Measurements from ENCODE around the gene ZP2.
A peak's percentile ranks its signal among the peaks of the same experiment; 100 is the strongest.
"Not testable (repeated sequence)": the region's sequence is repeated elsewhere in the genome, so short reads cannot be mapped to it uniquely, and the experiment has no call there.

The ZP2 gene

GRCh38 chr16:21172650-21173049 is 38.7 kb downstream of the ZP2 start:
- no peak for DNase-seq (ENCODE audit: low read depth in 2 of 2)

GRCh38 chr16:21170116-21170515 is 41.3 kb downstream of the ZP2 start:
- not testable (repeated sequence) for DNase-seq (ENCODE audit: low read depth in 2 of 2)

GRCh38 chr16:21169249-21169981 is 42.0 kb downstream of the ZP2 start:
- DNase-seq (ENCODE audit: low read depth in 2 of 2) = no peak

- DNase-seq (ENCODE audit: low read depth in 2 of 2) = no peak
Measured at GRCh38 chr16:21167929-21168602, 43.3 kb downstream of the ZP2 start.

DNA sequence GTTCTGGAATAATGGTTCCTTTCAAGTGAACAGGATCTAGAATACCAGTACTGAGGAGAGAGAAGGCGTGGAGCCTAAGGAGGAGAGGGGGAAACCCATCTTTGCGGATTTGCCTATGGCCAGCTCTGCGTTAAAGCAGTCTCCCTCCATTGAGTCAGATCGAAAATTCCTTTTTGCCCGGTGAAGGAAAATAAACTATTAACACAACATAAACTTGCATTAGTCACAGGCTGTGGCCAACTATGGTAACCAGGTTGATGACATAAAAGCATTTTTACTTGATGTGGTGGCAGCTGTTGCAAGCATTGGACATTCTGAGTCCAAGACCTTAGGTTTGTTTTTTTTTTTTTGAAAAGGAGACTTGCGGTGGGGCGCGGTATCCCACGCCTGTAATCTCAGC is 44.0 kb downstream of the ZP2 start:
- DNase-seq (ENCODE audit: low read depth in 2 of 2) = no peak

DNA sequence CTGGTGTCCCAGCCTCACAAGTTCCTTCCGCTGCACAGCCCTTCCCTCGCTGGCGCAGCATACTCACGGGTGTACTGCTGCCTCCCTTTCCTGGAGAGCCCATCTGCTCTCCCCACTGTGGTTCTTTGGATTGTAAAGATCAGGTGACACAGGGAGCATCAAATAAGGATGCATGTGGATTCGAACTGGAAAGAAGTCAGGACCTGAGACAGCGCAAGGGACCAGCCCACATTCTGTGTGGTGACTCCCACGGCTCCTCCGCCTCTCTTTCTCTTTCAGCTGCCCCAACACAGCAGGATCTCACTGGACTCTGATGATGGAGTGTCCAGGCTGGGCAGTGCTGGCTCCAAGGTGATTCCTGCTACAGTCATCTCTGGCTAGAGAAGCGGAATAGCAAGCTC is 44.8 kb downstream of the ZP2 start:
- DNase-seq (ENCODE audit: low read depth in 2 of 2) = no peak

- no peak for DNase-seq (ENCODE audit: low read depth in 2 of 2)
Measured at GRCh38 chr16:21164521-21165168, 46.7 kb downstream of the ZP2 start.

DNA sequence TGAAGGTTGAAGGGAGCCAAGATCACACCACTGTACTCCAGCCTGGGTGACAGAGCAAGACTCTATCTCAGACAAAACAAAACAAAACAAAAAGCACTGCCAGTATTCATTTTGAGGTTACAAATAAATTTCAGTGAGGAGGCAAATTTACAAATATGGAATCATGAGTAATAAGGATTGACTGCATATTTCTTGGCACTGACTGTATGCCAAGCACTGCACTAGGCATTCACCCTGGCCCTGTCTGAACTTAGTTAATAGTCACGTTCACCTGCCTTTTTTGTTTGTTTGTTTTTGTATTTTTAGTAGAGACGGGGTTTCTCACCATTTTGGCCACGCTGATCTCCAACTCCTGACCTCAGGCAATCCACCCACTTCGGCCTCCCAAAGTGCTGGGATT is 47.8 kb downstream of the ZP2 start:
- DNase-seq (ENCODE audit: low read depth in 2 of 2) = no peak

- DNase-seq (ENCODE audit: low read depth in 2 of 2) = no peak
Measured at GRCh38 chr16:21162661-21163151, 48.7 kb downstream of the ZP2 start.

GRCh38 chr16:21161211-21161610 is 50.2 kb downstream of the ZP2 start:
- DNase-seq (ENCODE audit: low read depth in 2 of 2) = no peak

GRCh38 chr16:21160276-21160675 is 51.1 kb downstream of the ZP2 start:
- no peak for DNase-seq (ENCODE audit: low read depth in 2 of 2)

DNA sequence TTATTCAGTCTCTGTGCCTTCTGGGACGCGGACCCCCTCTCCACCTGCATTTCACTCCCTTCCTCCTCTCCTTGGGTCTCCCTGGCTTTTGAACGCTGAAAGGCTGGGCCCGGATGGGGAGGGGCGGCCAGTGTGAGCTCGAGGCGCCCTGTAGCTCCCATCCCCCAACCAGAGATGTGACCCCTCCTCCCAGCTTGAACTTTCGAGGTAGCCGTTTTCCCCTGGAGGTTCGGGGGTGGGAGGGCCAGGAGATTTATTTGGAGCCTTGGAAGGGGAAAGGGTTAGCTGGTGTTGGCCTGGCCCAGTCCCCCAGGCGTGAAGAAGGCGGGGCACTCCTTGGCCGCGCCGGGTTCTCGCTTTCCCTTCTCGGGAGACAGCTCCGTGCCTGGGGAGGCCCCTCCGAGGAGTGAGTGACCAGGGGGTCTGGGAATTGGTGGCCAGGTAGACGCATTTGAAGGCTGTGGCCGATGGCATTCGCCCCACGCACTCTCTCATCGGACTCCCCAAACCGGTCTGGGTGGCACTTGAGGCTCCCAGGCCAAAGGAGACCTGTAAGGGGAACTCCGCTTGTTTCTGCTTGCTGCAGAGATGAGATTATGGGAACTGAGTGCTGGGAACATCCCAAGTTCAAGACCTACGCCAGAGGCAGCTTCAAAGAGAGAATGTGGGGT is 52.0 kb downstream of the ZP2 start:
- DNase-seq (ENCODE audit: low read depth in 2 of 2) = no peak

DNA sequence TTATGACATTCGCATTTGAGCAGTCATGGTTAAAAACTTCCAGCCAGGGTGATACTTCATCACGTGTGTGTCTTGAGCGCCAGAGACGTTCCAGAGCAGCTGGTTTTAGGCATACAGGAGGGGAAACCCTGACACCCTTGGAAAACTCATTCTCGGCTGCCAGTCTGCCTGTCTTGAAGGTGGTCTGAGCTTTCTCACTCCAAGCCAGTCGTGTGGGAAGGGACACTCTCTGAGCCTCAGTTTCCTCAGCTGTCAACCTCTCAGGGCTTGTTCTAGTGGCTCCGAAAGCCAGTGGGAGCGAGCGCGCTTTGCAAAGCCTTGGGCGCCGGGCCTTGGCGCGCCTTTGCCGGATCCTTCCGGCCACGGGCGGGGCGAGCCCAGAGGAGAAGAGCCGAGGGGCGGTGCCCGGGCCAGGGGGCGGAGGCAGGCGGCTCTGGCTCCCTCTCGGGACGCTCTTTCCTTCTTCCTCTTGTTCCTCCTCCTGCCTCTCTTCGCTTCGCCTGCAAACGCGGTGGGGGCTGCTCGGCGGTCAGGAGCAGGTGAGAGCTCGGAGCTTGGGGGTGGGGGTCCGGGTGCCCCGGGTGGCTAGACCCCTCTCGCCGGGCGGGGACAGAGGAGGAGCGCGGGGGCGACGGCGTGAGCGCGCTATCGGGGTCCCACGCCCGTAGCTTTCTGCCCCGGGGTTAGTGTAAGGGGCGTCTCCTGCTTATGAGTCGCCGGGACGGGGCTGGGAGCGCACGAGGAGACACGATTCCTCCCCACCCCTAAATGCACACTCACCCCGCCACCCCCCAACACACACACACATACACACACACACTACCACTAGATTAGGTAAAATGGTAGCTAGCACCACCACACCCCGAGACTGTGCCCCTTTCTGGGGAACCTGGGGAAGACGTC is 52.9 kb downstream of the ZP2 start, which contains the start of gene LDAF1:
Gene LDAF1 (plus strand): TSS at position 467 of the 903 bp plus-strand sequence. CDS start 2,509 bp downstream, outside the sequence.
- peak; percentile 47 to 58 for DNase-seq (ENCODE audit: low read depth in 2 of 2)

GRCh38 chr16:21157632-21158031 is 53.7 kb downstream of the ZP2 start:
- DNase-seq (ENCODE audit: low read depth in 2 of 2) = no peak

DNA sequence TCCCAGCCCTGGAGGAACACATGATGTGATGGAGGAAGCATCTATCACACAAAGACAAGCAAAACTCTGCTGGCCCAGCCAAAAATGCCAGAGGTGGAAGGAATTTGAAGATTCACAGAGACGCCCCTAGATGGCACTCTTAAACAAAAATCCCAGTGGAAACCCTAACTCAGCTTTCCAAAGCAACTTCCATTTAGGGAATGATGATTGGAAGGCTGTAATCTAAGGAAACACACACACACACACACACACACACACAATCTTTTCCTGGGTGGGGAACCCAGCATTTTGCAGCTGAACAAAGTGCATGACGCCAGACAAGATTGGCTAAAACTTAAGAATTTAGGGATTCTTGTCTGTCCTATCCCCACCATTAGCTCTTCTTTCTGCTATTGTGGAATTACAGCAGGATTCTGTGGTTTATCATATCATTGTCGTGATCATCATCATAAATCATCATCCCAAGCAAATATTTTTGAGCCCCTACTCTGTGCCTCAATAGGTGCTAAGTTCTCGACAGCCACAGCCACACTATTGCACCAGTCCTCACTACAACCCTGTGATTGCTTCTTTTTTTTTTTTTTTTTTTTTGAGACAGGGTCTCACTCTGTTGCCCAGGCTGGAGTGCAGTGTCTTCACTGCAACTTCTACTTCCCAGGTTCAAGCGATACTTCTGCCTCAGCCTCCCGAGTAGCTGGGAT is 54.5 kb downstream of the ZP2 start:
- no peak for DNase-seq (ENCODE audit: low read depth in 2 of 2)

GRCh38 chr16:21156011-21156410 is 55.4 kb downstream of the ZP2 start:
- not testable (repeated sequence) for DNase-seq (ENCODE audit: low read depth in 2 of 2)

GRCh38 chr16:21153124-21153729 is 58.1 kb downstream of the ZP2 start:
- DNase-seq (ENCODE audit: low read depth in 2 of 2) = not testable (repeated sequence)

DNA sequence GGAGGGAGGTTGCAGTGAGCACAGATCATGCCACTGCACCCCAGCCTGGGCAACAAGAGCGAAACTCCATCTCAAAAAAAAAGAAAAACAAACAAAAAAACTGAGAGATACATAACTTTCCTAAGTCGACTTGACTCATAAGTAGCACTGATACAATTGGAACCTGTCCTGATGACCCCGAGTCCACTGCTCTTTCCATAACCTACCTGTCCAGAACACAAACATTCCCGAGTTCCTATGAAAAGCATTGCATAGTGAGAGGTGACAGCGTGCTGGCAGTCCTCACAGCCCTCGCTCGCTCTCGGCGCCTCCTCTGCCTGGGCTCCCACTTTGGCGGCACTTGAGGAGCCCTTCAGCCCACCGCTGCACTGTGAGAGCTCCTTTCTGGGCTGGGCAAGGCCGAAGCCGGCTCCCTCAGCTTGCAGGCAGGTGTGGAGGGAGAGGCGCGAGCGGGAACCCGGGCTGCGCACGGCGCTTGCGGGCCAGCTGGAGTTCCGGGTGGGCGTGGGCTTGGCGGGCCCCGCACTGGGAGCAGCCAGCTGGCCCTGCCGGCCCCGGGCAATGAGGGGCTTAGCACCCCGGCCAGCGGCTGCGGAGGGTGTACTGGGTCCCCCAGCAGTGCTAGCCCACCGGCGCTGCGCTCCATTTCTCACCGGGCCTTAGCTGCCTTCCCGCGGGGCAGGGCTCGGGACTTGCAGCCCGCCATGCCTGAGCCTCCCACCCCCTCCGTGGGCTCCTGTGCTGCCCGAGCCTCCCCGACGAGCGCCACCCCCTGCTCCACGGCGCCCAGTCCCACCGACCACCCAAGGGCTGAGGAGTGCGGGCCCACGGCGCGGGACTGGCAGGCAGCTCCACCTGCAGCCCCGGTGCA is 59.0 kb downstream of the ZP2 start:
- DNase-seq (ENCODE audit: low read depth in 2 of 2) = not testable (repeated sequence)
